Astrocyte (in vitro differentiated cells and primary cell): ENCODE results near the gene RALGAPA2. TPM values are rescaled to one million over a fixed set of nuclear protein-coding genes. Genes with fewer than 3 reads are reported as not detected.
A peak's percentile ranks its signal among the peaks of the same experiment; 100 is the strongest.

ENCODE experiments used
- DNase-seq: peaks from one replicate; pipeline ENCODE4 v3.0.0-alpha.2; 2010; ENCODE audit warnings: low read depth
- FAIRE-seq: peaks from 2 replicates; lab custom pipeline; 2011; peaks lifted over from hg19 to GRCh38; lab: Jason Lieb, UNC
- H2AFZ ChIP-seq: 2 replicates; pipeline ENCODE4 v1.6.0; 2012; ENCODE audit warnings: low read depth, low read length, inconsistent platforms
- H3K27ac ChIP-seq: 2 replicates; pipeline ENCODE4 v1.5.1; 2011; ENCODE audit warnings: low read depth, low read length, inconsistent platforms
- H3K27me3 ChIP-seq: 2 replicates; pipeline ENCODE4 v1.6.0; 2011; ENCODE audit warnings: low read length, inconsistent platforms; ENCODE audit not compliant: insufficient read depth
- H3K36me3 ChIP-seq: 2 replicates; pipeline ENCODE4 v1.5.1; 2011; ENCODE audit warnings: low read length, inconsistent platforms; ENCODE audit not compliant: insufficient read depth
- H3K4me1 ChIP-seq: 2 replicates; pipeline ENCODE4 v1.5.1; 2011; ENCODE audit warnings: low read length, inconsistent platforms; ENCODE audit not compliant: insufficient read depth
- H3K4me2 ChIP-seq: 2 replicates; pipeline ENCODE4 v1.6.0; 2012; ENCODE audit warnings: low read length, inconsistent platforms
- H3K4me3 ChIP-seq: 2 replicates; pipeline ENCODE4 v1.5.1; 2011; ENCODE audit warnings: low read depth, mild to moderate bottlenecking, low read length, inconsistent platforms; ENCODE audit not compliant: insufficient read depth
- H3K79me2 ChIP-seq: 2 replicates; pipeline ENCODE4 v1.6.0; 2012; ENCODE audit warnings: mild to moderate bottlenecking, low read length, inconsistent platforms; ENCODE audit not compliant: insufficient read depth
- H3K9ac ChIP-seq: 2 replicates; pipeline ENCODE4 v1.6.0; 2012; ENCODE audit warnings: mild to moderate bottlenecking, low read length, inconsistent platforms
- H3K9me3 ChIP-seq: 2 replicates; pipeline ENCODE4 v1.5.1; 2012; ENCODE audit warnings: low read depth, mild to moderate bottlenecking, low read length, inconsistent platforms; ENCODE audit not compliant: insufficient read depth
- H4K20me1 ChIP-seq: 2 replicates; pipeline ENCODE4 v1.6.0; 2012; ENCODE audit warnings: low read length, inconsistent platforms; ENCODE audit not compliant: insufficient read depth
- H3K27ac Mint-ChIP-seq: one replicate; pipeline ENCODE4 v1.8.0; 2021; ENCODE audit warnings: mild to moderate bottlenecking, mixed read lengths; ENCODE audit not compliant: unreplicated experiment
- H3K27me3 Mint-ChIP-seq: one replicate; pipeline ENCODE4 v1.8.0; 2021; ENCODE audit warnings: low read depth, mixed read lengths; ENCODE audit not compliant: unreplicated experiment
- H3K36me3 Mint-ChIP-seq: one replicate; pipeline ENCODE4 v1.8.0; 2021; ENCODE audit warnings: low read depth, mixed read lengths; ENCODE audit not compliant: unreplicated experiment
- H3K4me1 Mint-ChIP-seq: one replicate; pipeline ENCODE4 v1.8.0; 2021; ENCODE audit warnings: low read depth, mixed read lengths; ENCODE audit not compliant: unreplicated experiment
- H3K4me3 Mint-ChIP-seq: one replicate; pipeline ENCODE4 v1.8.0; 2021; ENCODE audit warnings: mild to moderate bottlenecking, moderate library complexity, mixed read lengths; ENCODE audit not compliant: unreplicated experiment
- H3K9me3 Mint-ChIP-seq: one replicate; pipeline ENCODE4 v1.8.0; 2021; ENCODE audit warnings: mild to moderate bottlenecking, mixed read lengths; ENCODE audit not compliant: unreplicated experiment
- CTCF ChIP-seq: IDR thresholded peaks from 2 replicates; pipeline ENCODE4 v1.5.1; 2011; ENCODE audit warnings: low read depth, mild to moderate bottlenecking, inconsistent platforms, low read length, moderate library complexity; ENCODE audit not compliant: insufficient read depth
- EZH2 ChIP-seq: IDR thresholded peaks from 2 replicates; pipeline ENCODE4 v1.6.1; 2012; ENCODE audit warnings: mild to moderate bottlenecking, low read length, inconsistent platforms; ENCODE audit not compliant: insufficient read depth
- total RNA-seq: library from RNA; stranded (reverse); gene quantifications from 2 replicates; pipeline ENCODE4 v1.2.1, GENCODE V29; 2021

Gene RALGAPA2
- total RNA-seq, 1 donor from 2014 or later = 6.6 TPM

DNA sequence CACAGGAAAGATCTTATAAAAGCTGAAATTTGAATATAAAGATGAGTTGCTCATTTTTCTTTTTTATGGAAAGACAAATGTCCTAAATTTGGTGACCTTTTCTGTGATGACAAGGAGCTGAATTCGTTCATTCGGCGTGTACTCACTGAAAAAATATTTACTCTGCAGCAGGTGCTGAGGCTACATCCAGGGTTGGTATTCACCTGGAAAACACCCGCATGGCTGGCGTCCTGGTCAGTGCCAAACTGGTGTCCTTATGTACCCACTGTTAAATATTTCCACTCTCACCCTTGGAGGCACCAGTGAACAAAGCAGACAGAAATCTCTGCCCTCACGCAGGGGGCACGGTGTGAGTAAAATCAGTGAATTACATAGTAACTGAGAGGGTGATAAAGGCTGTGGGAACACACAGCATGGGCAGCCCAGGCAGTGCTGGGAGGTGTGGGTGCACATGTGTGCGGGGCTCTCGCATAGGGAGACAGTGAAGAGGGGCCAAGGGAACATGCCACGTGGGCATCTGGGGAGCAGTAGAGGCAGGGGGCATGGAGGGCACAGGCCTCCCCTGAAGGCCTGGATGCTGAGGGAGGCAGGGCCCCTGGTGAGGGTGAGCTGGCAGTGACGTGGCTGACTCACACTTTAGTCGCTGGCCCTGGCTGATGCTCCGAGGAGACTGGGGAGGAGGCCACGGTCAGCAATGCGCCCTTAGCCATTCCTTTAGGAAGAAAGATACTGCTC lies 254.9 kb downstream of the RALGAPA2 start:
- H3K36me3 Mint-ChIP-seq = no peaks in the 10 kb centered on the region
- Histone ChIP-seq H3K36me3 (no peaks in the 10 kb centered on the region), H3K79me2 (no peaks in the 10 kb centered on the region), H3K27ac (peak overlapping the region; percentile 4), H3K9ac (peak overlapping the region; percentile 33), H3K4me3 (no peak overlapping the region), H3K9me3 (no peaks in the 10 kb centered on the region), H3K4me1 (peaks cover 13% of the 10 kb centered on the region), H3K27me3 (no peaks in the 10 kb centered on the region), H2AFZ (peak overlapping the region; percentile 67), H4K20me1 (no peaks in the 10 kb centered on the region), H3K4me2 (peak overlapping the region; percentile 69)
- DNase-seq (peak; percentile 63), FAIRE-seq (no peak)
- peaks cover 9% of the 10 kb centered on the region for H3K4me1 Mint-ChIP-seq
- TF ChIP-seq CTCF = no peak
- TF ChIP-seq EZH2 = no peak
- H3K4me3 Mint-ChIP-seq = no peak overlapping the region
- no peaks in the 10 kb centered on the region for H3K9me3 Mint-ChIP-seq
- H3K27ac Mint-ChIP-seq = peak overlapping the region; percentile 60
- H3K27me3 Mint-ChIP-seq = peaks cover 4% of the 10 kb centered on the region

DNA sequence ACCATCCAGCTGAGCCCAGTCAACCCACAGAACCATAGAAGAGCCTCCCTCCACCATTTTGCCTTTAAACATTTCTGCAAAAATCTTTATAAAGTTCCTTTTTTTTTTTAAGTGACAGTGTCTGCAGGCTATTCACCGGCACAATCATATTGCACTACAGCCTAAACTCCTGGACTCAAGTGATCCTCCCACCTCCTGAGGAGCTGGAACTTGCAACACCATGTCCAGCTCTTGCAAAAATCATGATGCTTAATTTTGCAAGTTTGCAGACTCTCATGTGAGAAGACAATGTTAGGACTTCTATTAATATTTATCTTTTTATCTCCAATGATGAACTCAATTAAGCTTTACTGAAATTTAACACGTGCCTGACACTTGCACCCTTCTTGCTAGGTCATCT lies 255.7 kb downstream of the RALGAPA2 start:
- Histone ChIP-seq H3K36me3 (no peaks in the 10 kb centered on the region), H2AFZ (no peak overlapping the region), H4K20me1 (no peaks in the 10 kb centered on the region), H3K4me2 (no peak overlapping the region), H3K27me3 (no peaks in the 10 kb centered on the region), H3K9ac (no peak overlapping the region), H3K79me2 (no peaks in the 10 kb centered on the region), H3K4me3 (no peak overlapping the region), H3K27ac (no peak overlapping the region), H3K9me3 (no peaks in the 10 kb centered on the region), H3K4me1 (peaks cover 21% of the 10 kb centered on the region)
- no peaks in the 10 kb centered on the region for H3K36me3 Mint-ChIP-seq
- peaks cover 2% of the 10 kb centered on the region for H3K27me3 Mint-ChIP-seq
- DNase-seq = no peak
- no peak overlapping the region for H3K27ac Mint-ChIP-seq
- H3K4me1 Mint-ChIP-seq = peaks cover 12% of the 10 kb centered on the region
- no peak for TF ChIP-seq EZH2
- TF ChIP-seq CTCF = no peak
- FAIRE-seq = no peak
- H3K4me3 Mint-ChIP-seq = no peak overlapping the region
- H3K9me3 Mint-ChIP-seq = no peaks in the 10 kb centered on the region

DNA sequence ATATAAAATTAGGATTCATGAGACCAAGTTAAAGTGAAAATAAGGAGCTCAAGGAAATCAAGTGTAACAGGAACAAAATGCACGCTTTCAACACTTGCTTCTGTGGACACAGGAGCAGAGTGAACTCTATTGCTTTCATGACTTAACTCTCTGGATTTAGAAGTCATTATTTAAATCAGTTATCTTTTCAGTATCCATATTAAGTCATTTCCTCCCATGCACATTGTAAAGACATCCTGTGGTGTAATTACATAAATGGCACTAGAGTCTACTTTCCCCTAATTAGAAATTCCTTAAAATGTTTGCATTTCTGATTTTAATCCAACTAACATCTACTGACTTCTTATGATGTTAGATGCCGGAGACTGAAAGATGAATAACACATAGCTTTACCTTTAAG lies 256.5 kb downstream of the RALGAPA2 start:
- Histone ChIP-seq H4K20me1 (no peaks in the 10 kb centered on the region), H3K27me3 (no peaks in the 10 kb centered on the region), H3K36me3 (no peaks in the 10 kb centered on the region), H2AFZ (no peak overlapping the region), H3K9me3 (no peaks in the 10 kb centered on the region), H3K27ac (no peak overlapping the region), H3K4me3 (no peak overlapping the region), H3K79me2 (no peaks in the 10 kb centered on the region), H3K4me1 (peaks cover 22% of the 10 kb centered on the region), H3K4me2 (no peak overlapping the region), H3K9ac (no peak overlapping the region)
- peaks cover 12% of the 10 kb centered on the region for H3K4me1 Mint-ChIP-seq
- no peaks in the 10 kb centered on the region for H3K9me3 Mint-ChIP-seq
- DNase-seq = no peak
- FAIRE-seq = no peak
- H3K36me3 Mint-ChIP-seq = no peaks in the 10 kb centered on the region
- H3K27me3 Mint-ChIP-seq = peaks cover 2% of the 10 kb centered on the region
- H3K4me3 Mint-ChIP-seq = no peak overlapping the region
- no peak overlapping the region for H3K27ac Mint-ChIP-seq
- TF ChIP-seq EZH2 (no peak), CTCF (no peak)
